ENCODE measurements around the gene WDR76.

DNA sequence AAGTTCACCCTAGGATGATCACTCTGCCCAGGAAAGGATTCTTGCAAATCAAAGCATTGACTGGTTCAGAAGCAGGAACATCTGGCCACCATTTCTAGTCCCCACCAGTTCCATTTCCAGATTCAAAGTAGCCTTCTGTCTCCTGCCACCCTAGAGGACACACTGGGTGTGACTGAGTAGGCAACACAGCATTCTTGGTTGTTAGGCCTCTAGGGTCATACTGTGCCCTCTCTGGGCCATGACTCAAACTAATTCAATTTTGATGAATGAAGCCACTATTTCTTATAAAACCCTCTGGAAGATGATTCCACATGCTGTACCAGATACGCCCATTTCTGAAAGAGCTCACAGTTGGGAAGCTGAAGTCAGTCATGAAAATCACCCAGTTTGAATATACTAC lies 69.7 kb downstream of the WDR76 start:
- TF ChIP-seq, protein P1, sequence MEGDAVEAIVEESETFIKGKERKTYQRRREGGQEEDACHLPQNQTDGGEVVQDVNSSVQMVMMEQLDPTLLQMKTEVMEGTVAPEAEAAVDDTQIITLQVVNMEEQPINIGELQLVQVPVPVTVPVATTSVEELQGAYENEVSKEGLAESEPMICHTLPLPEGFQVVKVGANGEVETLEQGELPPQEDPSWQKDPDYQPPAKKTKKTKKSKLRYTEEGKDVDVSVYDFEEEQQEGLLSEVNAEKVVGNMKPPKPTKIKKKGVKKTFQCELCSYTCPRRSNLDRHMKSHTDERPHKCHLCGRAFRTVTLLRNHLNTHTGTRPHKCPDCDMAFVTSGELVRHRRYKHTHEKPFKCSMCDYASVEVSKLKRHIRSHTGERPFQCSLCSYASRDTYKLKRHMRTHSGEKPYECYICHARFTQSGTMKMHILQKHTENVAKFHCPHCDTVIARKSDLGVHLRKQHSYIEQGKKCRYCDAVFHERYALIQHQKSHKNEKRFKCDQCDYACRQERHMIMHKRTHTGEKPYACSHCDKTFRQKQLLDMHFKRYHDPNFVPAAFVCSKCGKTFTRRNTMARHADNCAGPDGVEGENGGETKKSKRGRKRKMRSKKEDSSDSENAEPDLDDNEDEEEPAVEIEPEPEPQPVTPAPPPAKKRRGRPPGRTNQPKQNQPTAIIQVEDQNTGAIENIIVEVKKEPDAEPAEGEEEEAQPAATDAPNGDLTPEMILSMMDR (IDR thresholded peaks at IDR 0.05): no peak
- TF ChIP-seq POLR2A (IDR thresholded peaks at IDR 0.05): no peak

Measured in Peyer's patch (tissue), 4 donors.